ENCODE results near the gene PDZD2.

DNA sequence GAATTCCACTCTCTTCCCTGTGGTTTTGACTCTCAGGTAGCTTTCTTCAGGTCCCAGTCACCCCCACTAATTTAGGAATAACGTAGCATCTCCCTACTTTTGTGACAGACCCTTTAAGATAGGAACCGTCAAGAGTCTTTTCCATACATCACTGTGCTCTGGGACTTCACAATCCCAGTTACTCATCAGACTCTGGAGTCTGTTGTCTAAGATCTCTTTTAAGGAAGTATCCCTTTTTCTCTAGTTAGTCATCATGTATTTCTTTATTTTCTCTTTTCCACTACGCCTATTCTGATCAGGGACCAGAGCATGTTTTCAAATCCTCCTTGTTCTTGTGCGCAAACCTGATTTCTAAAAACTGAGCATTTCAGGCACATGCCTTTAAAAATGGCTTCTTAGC, 392.2 kb downstream of the PDZD2 start:
- TF ChIP-seq POLR2A (IDR thresholded peaks at IDR 0.05; ENCODE audit: low read length) (no peak), GATA1 (IDR thresholded peaks at IDR 0.05; ENCODE audit: low read depth, low read length) (no peak)
